Liver (tissue), 9 donors: ENCODE measurements around the gene LCP1. TPM values are rescaled to one million over a fixed set of nuclear protein-coding genes. Genes with fewer than 3 reads are reported as not detected.

Experiments
- DNase-seq: peaks from one replicate; pipeline ENCODE4 v3.0.0-alpha.2; 2017; ENCODE audit warnings: low spot score
- H3K27ac ChIP-seq, 2 donors: one replicate each; pipeline ENCODE4 v1.7.0; 2013; ENCODE audit warnings: inconsistent platforms in 2 of 2, low read length in 2 of 2, control low read depth in 1 of 2, low read depth in 1 of 2, mild to moderate bottlenecking in 1 of 2
- H3K27me3 ChIP-seq, 4 donors: one replicate each; pipeline versions ENCODE4 v1.6.1 to v1.7.0; 2013; ENCODE audit warnings: low read length in 3 of 4, inconsistent platforms in 1 of 4, mild to moderate bottlenecking in 1 of 4, moderate library complexity in 1 of 4; ENCODE audit not compliant: control insufficient read depth in 4 of 4, insufficient read depth in 4 of 4
- H3K36me3 ChIP-seq, 4 donors: one replicate each; pipeline versions ENCODE4 v1.6.1 to v1.7.0; 2013; ENCODE audit warnings: low read length in 3 of 4, mild to moderate bottlenecking in 3 of 4, low read depth in 1 of 4, moderate library complexity in 1 of 4; ENCODE audit not compliant: control insufficient read depth in 4 of 4, insufficient read depth in 3 of 4
- H3K4me1 ChIP-seq, 4 donors: one replicate each; pipeline versions ENCODE4 v1.6.1 to v1.7.0; 2013; ENCODE audit warnings: low read length in 3 of 4, mild to moderate bottlenecking in 3 of 4, moderate library complexity in 1 of 4; ENCODE audit not compliant: control insufficient read depth in 4 of 4, insufficient read depth in 4 of 4
- H3K4me3 ChIP-seq, 3 donors: one replicate each; pipeline versions ENCODE4 v1.6.1 to v1.7.0; 2013; ENCODE audit warnings: low read length in 3 of 3, control low read depth in 1 of 3, low read depth in 1 of 3, mild to moderate bottlenecking in 1 of 3
- H3K9ac ChIP-seq, 2 donors: one replicate each; pipeline ENCODE4 v1.7.0; 2013; ENCODE audit warnings: low read length in 2 of 2, mild to moderate bottlenecking in 2 of 2, moderate library complexity in 2 of 2, control low read depth in 1 of 2, low read depth in 1 of 2
- H3K9me3 ChIP-seq, 4 donors: one replicate each; pipeline versions ENCODE4 v1.6.1 to v1.7.0; 2013; ENCODE audit warnings: low read length in 3 of 4; ENCODE audit not compliant: control insufficient read depth in 4 of 4
- ATF3 ChIP-seq: IDR thresholded peaks from 2 replicates; pipeline ENCODE4 v1.6.1; 2016; ENCODE audit warnings: antibody characterized with exemption
- CTCF ChIP-seq: fragments of 150-350 bp; IDR thresholded peaks from 2 replicates; pipeline ENCODE4 v1.5.1; 2017; ENCODE audit warnings: improper control_type of control experiment, low read depth, low read length; ENCODE audit not compliant: missing input control
- EGR1 ChIP-seq, 2 donors: IDR thresholded peaks; 2 replicates each; pipeline ENCODE4 v1.6.1; 2016 to 2018; ENCODE audit warnings: antibody characterized with exemption in 2 of 2, low read depth in 2 of 2
- FOXA2 ChIP-seq: IDR thresholded peaks from 2 replicates; pipeline ENCODE4 v1.6.1; 2016; ENCODE audit warnings: antibody characterized with exemption
- GABPA ChIP-seq, 2 donors: IDR thresholded peaks in 1 of 2; conservative IDR thresholded peaks in 1 of 2; 2 replicates each; pipeline ENCODE4 v1.6.1; 2016; ENCODE audit warnings: antibody characterized with exemption in 2 of 2, mild to moderate bottlenecking in 1 of 2, moderate library complexity in 1 of 2
- HNF4A ChIP-seq, 2 donors: conservative IDR thresholded peaks; 2 replicates each; pipeline ENCODE4 v1.6.1; 2016; ENCODE audit warnings: antibody characterized with exemption in 2 of 2, mild to moderate bottlenecking in 2 of 2
- HNF4G ChIP-seq: IDR thresholded peaks from 2 replicates; pipeline ENCODE4 v1.6.1; 2016; ENCODE audit warnings: antibody characterized with exemption
- JUND ChIP-seq, 2 donors: IDR thresholded peaks; 2 replicates each; pipeline ENCODE4 v1.6.1; 2016; ENCODE audit warnings: antibody characterized with exemption in 2 of 2
- NR2F2 ChIP-seq: IDR thresholded peaks from 2 replicates; pipeline ENCODE4 v1.6.1; 2016; ENCODE audit warnings: antibody characterized with exemption
- RAD21 ChIP-seq, 2 donors: IDR thresholded peaks; 2 replicates each; pipeline ENCODE4 v1.6.1; 2016; ENCODE audit warnings: antibody characterized with exemption in 2 of 2, mild to moderate bottlenecking in 2 of 2
- REST ChIP-seq: IDR thresholded peaks from 2 replicates; pipeline ENCODE4 v1.6.1; 2016; ENCODE audit warnings: antibody characterized with exemption, mild to moderate bottlenecking
- RXRA ChIP-seq, 2 donors: IDR thresholded peaks; 2 replicates each; pipeline ENCODE4 v1.6.1; 2017 to 2018; ENCODE audit warnings: antibody characterized with exemption in 2 of 2, mild to moderate bottlenecking in 1 of 2
- SP1 ChIP-seq: IDR thresholded peaks from 2 replicates; pipeline ENCODE4 v1.6.1; 2018; ENCODE audit warnings: antibody characterized with exemption, mild to moderate bottlenecking
- TAF1 ChIP-seq: conservative IDR thresholded peaks from 2 replicates; pipeline ENCODE4 v1.6.1; 2016; ENCODE audit warnings: antibody characterized with exemption, mild to moderate bottlenecking
- YY1 ChIP-seq: IDR thresholded peaks from 2 replicates; pipeline ENCODE4 v1.6.1; 2016; ENCODE audit warnings: antibody characterized with exemption, mild to moderate bottlenecking
- ZBTB33 ChIP-seq: IDR thresholded peaks from 2 replicates; pipeline ENCODE4 v1.6.1; 2016; ENCODE audit warnings: antibody characterized with exemption
- WGBS: extraction: QIAGEN DNeasy Blood & Tissue Kit; methylation state at CpG from one replicate; pipeline ENCODE4 v1.1.7; 2013; 5-methylcytosine and 5-hydroxymethylcytosine counted together
- polyA plus RNA-seq, 2 donors: library from polyadenylated mRNA; stranded (reverse) in 1 of 2; unstranded in 1 of 2; fragments of 200-250 nt in 1 of 2; fragments of >200 nt in 1 of 2; fragmentation: Nextera tagmentation in 1 of 2; extraction: Ambion mirVana in 1 of 2; gene quantifications; one replicate each; pipeline versions ENCODE4 v1.2.1 to v1.2.3, GENCODE V29; 2013 to 2015
- total RNA-seq, 2 donors: library from RNA; depleted of rRNA; stranded (reverse); fragments of >200 nt; gene quantifications; one replicate each; pipeline ENCODE4 v1.2.3, GENCODE V29; 2014
- donor health status: healthy.
- donor health status: healthy.
- donor health status: healthy.
- donor health status: healthy.
- donor health status: healthy.

The LCP1 gene
- total and polyA plus RNA-seq, 4 donors = 12.6 to 90.6 (median 36.0) TPM

- no peak for TF ChIP-seq ZBTB33
Observed at GRCh38 chr13:46211116-46211482, 29.1 kb upstream of the LCP1 start (continued).

- Histone ChIP-seq H3K27me3 (no peaks in the 10 kb centered on the region), H3K4me1 (peaks cover 0 to 10% (median 7%) of the 10 kb centered on the region in 4 donors), H3K27ac (no peak overlapping the region), H3K9me3 (no peaks in the 10 kb centered on the region), H3K4me3 (no peak overlapping the region), H3K9ac (no peak overlapping the region), H3K36me3 (no peaks in the 10 kb centered on the region)
- no peak for TF ChIP-seq RXRA (IDR thresholded peaks at IDR 0.05)
- no peak for TF ChIP-seq YY1
- no peak for TF ChIP-seq SP1
- no peak for DNase-seq
- WGBS = 79% methylated on average over 6 of the region's 6 CpGs
Observed at GRCh38 chr13:46210362-46211083, 28.5 kb upstream of the LCP1 start.

GRCh38 chr13:46207828-46208227 is 25.9 kb upstream of the LCP1 start:
- DNase-seq = no peak
- Histone ChIP-seq H3K9me3 (no peaks in the 10 kb centered on the region), H3K27ac (no peak overlapping the region), H3K4me1 (peaks cover 0 to 10% (median 7%) of the 10 kb centered on the region in 4 donors), H3K36me3 (no peaks in the 10 kb centered on the region), H3K4me3 (no peak overlapping the region), H3K27me3 (no peaks in the 10 kb centered on the region), H3K9ac (no peak overlapping the region)
- WGBS = 83% methylated on average over 7 of the region's 7 CpGs
- TF ChIP-seq JUND (IDR thresholded peaks at IDR 0.05) (no peak), NR2F2 (no peak), YY1 (no peak), RXRA (IDR thresholded peaks at IDR 0.05) (no peak), GABPA (IDR thresholded peaks at IDR 0.05 in 1 of 2, conservative IDR thresholded peaks at IDR 0.05 in 1 of 2) (no peak), EGR1 (IDR thresholded peaks at IDR 0.05; ENCODE audit: low read depth in 2 of 2) (no peak), ZBTB33 (no peak), TAF1 (no peak), REST (no peak), HNF4G (no peak), ATF3 (no peak), FOXA2 (no peak), RAD21 (IDR thresholded peaks at IDR 0.05) (no peak), HNF4A (conservative IDR thresholded peaks at IDR 0.05) (no peak), SP1 (no peak), CTCF (no peak)
